ENCODE measurements around the gene HS3ST4.
A peak's percentile ranks its signal among the peaks of the same experiment; 100 is the strongest.

The HS3ST4 gene

GRCh38 chr16:25896411-25896810 is 204.7 kb downstream of the HS3ST4 start:
- DNase-seq (ENCODE audit: low spot score): no peak

- DNase-seq (ENCODE audit: low spot score): no peak
These were observed 205.9 kb downstream of the HS3ST4 start for GRCh38 chr16:25897702-25898101.

GRCh38 chr16:25905810-25906209 is 214.1 kb downstream of the HS3ST4 start:
- DNase-seq (ENCODE audit: low spot score): no peak

GRCh38 chr16:25910971-25911370 is 219.2 kb downstream of the HS3ST4 start:
- no peak for DNase-seq (ENCODE audit: low spot score)

- DNase-seq (ENCODE audit: low spot score): no peak
These were observed 220.6 kb downstream of the HS3ST4 start for GRCh38 chr16:25912321-25912720.

- no peak for DNase-seq (ENCODE audit: low spot score)
These were observed 222.7 kb downstream of the HS3ST4 start for GRCh38 chr16:25914357-25914962.

- no peak for DNase-seq (ENCODE audit: low spot score)
These were observed 224.3 kb downstream of the HS3ST4 start for GRCh38 chr16:25916037-25916436.

GRCh38 chr16:25922438-25922837 is 230.7 kb downstream of the HS3ST4 start:
- no peak for DNase-seq (ENCODE audit: low spot score)

- DNase-seq (ENCODE audit: low spot score): no peak
These were observed 233.7 kb downstream of the HS3ST4 start for GRCh38 chr16:25925421-25925820.

GRCh38 chr16:25931473-25932035 is 239.8 kb downstream of the HS3ST4 start:
- no peak for DNase-seq (ENCODE audit: low spot score)

GRCh38 chr16:25941800-25942499 is 250.2 kb downstream of the HS3ST4 start:
- DNase-seq (ENCODE audit: low spot score): no peak

- DNase-seq (ENCODE audit: low spot score): no peak
These were observed 259.0 kb downstream of the HS3ST4 start for GRCh38 chr16:25950586-25951281.

GRCh38 chr16:25951999-25952398 is 260.2 kb downstream of the HS3ST4 start:
- DNase-seq (ENCODE audit: low spot score): no peak

- DNase-seq (ENCODE audit: low spot score): no peak
These were observed 261.2 kb downstream of the HS3ST4 start for GRCh38 chr16:25952983-25953382.

- no peak for DNase-seq (ENCODE audit: low spot score)
These were observed 265.9 kb downstream of the HS3ST4 start for GRCh38 chr16:25957707-25958106.

GRCh38 chr16:25959221-25959620 is 267.5 kb downstream of the HS3ST4 start:
- DNase-seq (ENCODE audit: low spot score): no peak

- DNase-seq (ENCODE audit: low spot score): no peak
These were observed 274.7 kb downstream of the HS3ST4 start for GRCh38 chr16:25966172-25967097.

- DNase-seq (ENCODE audit: low spot score): no peak
These were observed 285.4 kb downstream of the HS3ST4 start for GRCh38 chr16:25977121-25977520.

- DNase-seq (ENCODE audit: low spot score): no peak
These were observed 286.5 kb downstream of the HS3ST4 start for GRCh38 chr16:25978218-25978617.

GRCh38 chr16:25988084-25988483 is 296.3 kb downstream of the HS3ST4 start:
- no peak for DNase-seq (ENCODE audit: low spot score)

- DNase-seq (ENCODE audit: low spot score): no peak
These were observed 297.1 kb downstream of the HS3ST4 start for GRCh38 chr16:25988882-25989281.

GRCh38 chr16:25996052-25996451 is 304.3 kb downstream of the HS3ST4 start:
- DNase-seq (ENCODE audit: low spot score): peak; percentile 25

Measured in NAMALWA (cell line).